ENCODE measurements around the gene SP2. TPM values are rescaled to one million over a fixed set of nuclear protein-coding genes. Genes with fewer than 3 reads are reported as not detected.
A peak's percentile ranks its signal among the peaks of the same experiment; 100 is the strongest.

The SP2 gene
- total and polyA plus RNA-seq, 2 of the 8 experiments (the other 6 are each of a cell fraction or from before 2014, with no cell fraction given): 5.6 to 13.8 TPM

- no peak overlapping the region for H3K4ac ChIP-seq (replicated peaks; ENCODE audit: insufficient read length, low read depth, low read length)
- FAIRE-seq (no peak), DNase-seq (ENCODE audit: low read depth in 1 of 2, low spot score in 2 of 2) (no peak)
- no peak overlapping the region for H4K5ac ChIP-seq (ENCODE audit: insufficient read length, low read depth, low read length)
- H3K27ac ChIP-seq (ENCODE audit: low read depth, low read length): no peak overlapping the region
- H3K23me2 ChIP-seq (ENCODE audit: low read depth, low read length): peaks cover 2% of the 10 kb centered on the region; the same call in 1 of the 2 replicates
- H3K9me3 ChIP-seq (ENCODE audit: insufficient read depth in 2 of 2, low read depth in 1 of 2, low read length in 1 of 2): no peaks in the 10 kb centered on the region
- peak overlapping the region; percentile 18; the same call in 1 of the 2 replicates for H2BK12ac ChIP-seq (ENCODE audit: low read depth, low read length)
- no peak overlapping the region for H3K14ac ChIP-seq (ENCODE audit: insufficient read length)
- peaks cover 10% of the 10 kb centered on the region for H3K79me1 ChIP-seq (ENCODE audit: low read depth, low read length)
- H3K36me3 ChIP-seq (ENCODE audit: control insufficient read depth in 2 of 4, insufficient read depth in 4 of 4, low read length in 3 of 4): no peaks in the 10 kb centered on the region
- ChIA-PET CTCF (ENCODE audit: partially characterized antibody) (interaction anchor here (0.8 to 1.8 kb wide), 16 partner anchors 9 to 113 kb away, joined by 3 to 8 read pairs (median 3); no protein-coding TSS in a partner anchor), POLR2A (ENCODE audit: partially characterized antibody) (interaction anchor here (0.6 to 3.5 kb wide), 5 partner anchors 9 to 52 kb away, joined by 3 to 15 read pairs (median 4); partner anchors contain the start of genes PRR15L and SP2)
- 92% methylated on average over 8 of the region's 8 CpGs; no CpG with 5 or more reads in 1 of the 2 experiments for WGBS, 2 experiments (ENCODE audit: extremely low coverage in 1 of 2, insufficient coverage in 1 of 2, insufficient read length in 1 of 2, insufficient replicate concordance in 2 of 2, low coverage in 1 of 2, low lambda C conversion rate in 2 of 2, missing lambda C conversion rate in 1 of 2)
- no peak for TF ChIP-seq BCL11A (IDR thresholded peaks at IDR 0.05; ENCODE audit: low read depth in 2 of 2, low read length in 2 of 2)
- no peak for TF ChIP-seq TAF7 (optimal IDR thresholded peaks at IDR 0.05; ENCODE audit: borderline replicate concordance, low read depth, low read length)
- no peak for TF ChIP-seq TBP (IDR thresholded peaks at IDR 0.05; ENCODE audit: low read depth, low read length)
- no peak for TF ChIP-seq RBBP5 (IDR thresholded peaks at IDR 0.05; ENCODE audit: borderline replicate concordance, low read depth, low read length)
- no peak for TF ChIP-seq JUND (IDR thresholded peaks at IDR 0.05; ENCODE audit: low read length)
- no peak for TF ChIP-seq TEAD4 (IDR thresholded peaks at IDR 0.05; ENCODE audit: low read depth, low read length)
- no peak for TF ChIP-seq RXRA (IDR thresholded peaks at IDR 0.05; ENCODE audit: insufficient read depth, low read depth, low read length)
- no peak for TF ChIP-seq CTBP2 (IDR thresholded peaks at IDR 0.05; ENCODE audit: borderline replicate concordance, insufficient read depth, insufficient read length, low read length)
- no peak for TF ChIP-seq SP2 (IDR thresholded peaks at IDR 0.05; ENCODE audit: low read length)
- H4K20me1 ChIP-seq (replicated peaks in 1 of 2; ENCODE audit: control insufficient read depth in 1 of 2, insufficient read depth in 2 of 2, low read length in 2 of 2): peaks cover 0 to 3% of the 10 kb centered on the region in 2 experiments
- peak overlapping the region; percentile 85; the same call in 1 of the 2 replicates for H4K8ac ChIP-seq (ENCODE audit: extremely low read depth, insufficient read depth, low read length)
- no peak overlapping the region for H2AFZ ChIP-seq (ENCODE audit: low read length)
- H3K9ac ChIP-seq (replicated peaks in 1 of 4; ENCODE audit: extremely low read depth in 1 of 4, low read depth in 3 of 4, low read length in 3 of 4): no peak overlapping the region
- H3K23ac ChIP-seq (ENCODE audit: insufficient read length): no peak overlapping the region
- H3K18ac ChIP-seq (ENCODE audit: extremely low read depth, low read length): no peak overlapping the region
- H2BK120ac ChIP-seq (replicated peaks; ENCODE audit: low read depth, low read length): no peak overlapping the region
- H3K4me1 ChIP-seq (replicated peaks in 1 of 4; ENCODE audit: control insufficient read depth in 3 of 4, insufficient read depth in 4 of 4, low read length in 3 of 4): peaks cover 8 to 17% (median 12%) of the 10 kb centered on the region in 4 experiments
- H2BK15ac ChIP-seq (ENCODE audit: low read length): no peak overlapping the region
- H3K4me3 ChIP-seq (ENCODE audit: extremely low read depth in 1 of 4, insufficient read depth in 2 of 4, low read depth in 3 of 4, low read length in 4 of 4): no peak overlapping the region
- H4K91ac ChIP-seq (replicated peaks; ENCODE audit: insufficient read length, low read length): no peak overlapping the region
- no peaks in the 10 kb centered on the region for H3K27me3 ChIP-seq (replicated peaks in 1 of 4; ENCODE audit: control insufficient read depth in 3 of 4, extremely low read depth in 1 of 4, insufficient read depth in 3 of 4, low read length in 3 of 4)
- peak overlapping the region; percentile 18; the same call in 1 of the 2 replicates for H2BK5ac ChIP-seq (ENCODE audit: low read depth, low read length)
- no peak overlapping the region for H3K56ac ChIP-seq (replicated peaks; ENCODE audit: insufficient read length, low read depth, low read length)
- no peak overlapping the region for H2AK5ac ChIP-seq (ENCODE audit: low read depth, low read length)
- H2BK20ac ChIP-seq (ENCODE audit: low read length): no peak overlapping the region
- H3K4me2 ChIP-seq (ENCODE audit: insufficient read depth in 1 of 2, low read depth in 2 of 2, low read length in 2 of 2): no peak overlapping the region
- H3K79me2 ChIP-seq (ENCODE audit: control insufficient read depth in 1 of 2, insufficient read depth in 2 of 2, low read length in 2 of 2): peaks cover 0 to 6% of the 10 kb centered on the region in 2 experiments; a peak in 2 of 4 replicates
Observed at GRCh38 chr17:47905221-47905733, 9.2 kb downstream of the SP2 start.
